ENCODE data around the gene PLA2R1. TPM values are rescaled to one million over a fixed set of nuclear protein-coding genes. Genes with fewer than 3 reads are reported as not detected.

Gene PLA2R1
- total and polyA plus RNA-seq, 2 of the 4 experiments (the other 2 are of a cell fraction), result 0.43 to 0.54 TPM

GRCh38 chr2:159973325-159973724 is 89.1 kb downstream of the PLA2R1 start:
- Histone ChIP-seq H2AK9ac (replicated peaks; ENCODE audit: low read depth, low read length, poor library complexity) (no peak overlapping the region), H4K5ac (ENCODE audit: low read depth, low read length) (no peak overlapping the region), H4K20me1 (ENCODE audit: insufficient read depth, low read length) (no peaks in the 10 kb centered on the region), H3K56ac (ENCODE audit: extremely low read depth, insufficient read depth, low read length) (no peak overlapping the region), H3K36me3 (ENCODE audit: control insufficient read depth, insufficient read depth, low read length) (no peaks in the 10 kb centered on the region), H3K4ac (ENCODE audit: low read depth, low read length) (no peak overlapping the region), H3K9me1 (ENCODE audit: insufficient read depth, low read length) (no peaks in the 10 kb centered on the region), H2AFZ (replicated peaks; ENCODE audit: low read length, poor library complexity) (no peak overlapping the region), H3K14ac (replicated peaks; ENCODE audit: low read depth, low read length) (no peak overlapping the region), H3K4me3 (ENCODE audit: insufficient read depth, low read depth, low read length) (no peak overlapping the region), H4K91ac (ENCODE audit: insufficient read depth, low read depth, low read length) (no peak overlapping the region), H3K18ac (ENCODE audit: low read depth, low read length) (no peak overlapping the region), H3K23ac (ENCODE audit: low read depth, low read length) (no peak overlapping the region), H3K27ac (ENCODE audit: insufficient read depth, low read length) (no peak overlapping the region), H3K4me2 (ENCODE audit: low read depth, low read length) (no peak overlapping the region), H4K8ac (ENCODE audit: low read depth in 2 of 2, low read length in 2 of 2) (no peak overlapping the region), H2AK5ac (ENCODE audit: low read depth, low read length) (no peak overlapping the region), H3K9ac (ENCODE audit: low read depth, low read length) (no peak overlapping the region), H3K27me3 (ENCODE audit: control insufficient read depth, insufficient read depth, low read length) (peaks cover 3% of the 10 kb centered on the region; the same call in 1 of the 2 replicates), H2BK15ac (ENCODE audit: low read depth, low read length) (no peak overlapping the region), H2BK120ac (ENCODE audit: low read depth, low read length) (no peak overlapping the region), H2BK20ac (ENCODE audit: low read depth, low read length) (no peak overlapping the region), H3K9me3 (ENCODE audit: control insufficient read depth, insufficient read depth, low read length) (no peaks in the 10 kb centered on the region), H2BK5ac (ENCODE audit: low read depth, low read length, poor library complexity, severe bottlenecking) (no peak overlapping the region), H3K79me1 (ENCODE audit: low read depth in 1 of 2, low read length in 2 of 2) (no peaks in the 10 kb centered on the region), H3K4me1 (ENCODE audit: control insufficient read depth, insufficient read depth, low read length) (no peaks in the 10 kb centered on the region)
- no CpG with 5 or more reads among the region's 1 CpG for WGBS, 2 experiments (ENCODE audit: extremely low coverage in 2 of 2, insufficient read length in 1 of 2)
- ChIA-PET POLR2A (ENCODE audit: unreplicated experiment) (no interaction called here), CTCF (no interaction called here)
- ATAC-seq (ENCODE audit: low read depth) (no peak), DNase-seq (no peak)
- dilution Hi-C loops (cut with HindIII; ENCODE audit: low sequenced_read_pairs, unreplicated experiment) (no loop called here), in situ Hi-C loops (cut with MboI; ENCODE audit: low sequenced_read_pairs) (loop anchor here (25.0 kb wide), 1 partner anchor 1086 kb away; no protein-coding TSS in a partner anchor), intact Hi-C loops (cut with micrococcal nuclease) (no loop called here)
- no TSS peak for BruUV-seq (replicated peaks)
- TF ChIP-seq POLR2A (IDR thresholded peaks at IDR 0.05; ENCODE audit: low read depth, low read length), result no peak
- no peak for TF ChIP-seq CTCF (conservative IDR thresholded peaks at IDR 0.05; ENCODE audit: low read depth, low read length)
- TF ChIP-seq BHLHE40 (IDR thresholded peaks at IDR 0.05; ENCODE audit: low read depth, low read length), result no peak
- TF ChIP-seq MAZ (IDR thresholded peaks at IDR 0.05; ENCODE audit: borderline replicate concordance, low read depth, low read length), result no peak
- TF ChIP-seq, protein P1, sequence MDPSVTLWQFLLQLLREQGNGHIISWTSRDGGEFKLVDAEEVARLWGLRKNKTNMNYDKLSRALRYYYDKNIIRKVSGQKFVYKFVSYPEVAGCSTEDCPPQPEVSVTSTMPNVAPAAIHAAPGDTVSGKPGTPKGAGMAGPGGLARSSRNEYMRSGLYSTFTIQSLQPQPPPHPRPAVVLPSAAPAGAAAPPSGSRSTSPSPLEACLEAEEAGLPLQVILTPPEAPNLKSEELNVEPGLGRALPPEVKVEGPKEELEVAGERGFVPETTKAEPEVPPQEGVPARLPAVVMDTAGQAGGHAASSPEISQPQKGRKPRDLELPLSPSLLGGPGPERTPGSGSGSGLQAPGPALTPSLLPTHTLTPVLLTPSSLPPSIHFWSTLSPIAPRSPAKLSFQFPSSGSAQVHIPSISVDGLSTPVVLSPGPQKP (IDR thresholded peaks at IDR 0.05; ENCODE audit: borderline replicate concordance, low read depth, low read length), result no peak
- no peak for TF ChIP-seq USF2 (IDR thresholded peaks at IDR 0.05; ENCODE audit: low read depth, low read length)
- no peak for TF ChIP-seq CHD1 (IDR thresholded peaks at IDR 0.05; ENCODE audit: low read depth, low read length)
- no peak for TF ChIP-seq RAD21 (IDR thresholded peaks at IDR 0.05; ENCODE audit: low read length)
- TF ChIP-seq FOS (IDR thresholded peaks at IDR 0.05; ENCODE audit: low read depth, low read length), result no peak
- TF ChIP-seq MXI1 (IDR thresholded peaks at IDR 0.05; ENCODE audit: borderline replicate concordance, low read depth, low read length), result no peak
- TF ChIP-seq MAFK (IDR thresholded peaks at IDR 0.05; ENCODE audit: low read depth, low read length), result no peak
